ENCODE data around the gene AGK.

DNA sequence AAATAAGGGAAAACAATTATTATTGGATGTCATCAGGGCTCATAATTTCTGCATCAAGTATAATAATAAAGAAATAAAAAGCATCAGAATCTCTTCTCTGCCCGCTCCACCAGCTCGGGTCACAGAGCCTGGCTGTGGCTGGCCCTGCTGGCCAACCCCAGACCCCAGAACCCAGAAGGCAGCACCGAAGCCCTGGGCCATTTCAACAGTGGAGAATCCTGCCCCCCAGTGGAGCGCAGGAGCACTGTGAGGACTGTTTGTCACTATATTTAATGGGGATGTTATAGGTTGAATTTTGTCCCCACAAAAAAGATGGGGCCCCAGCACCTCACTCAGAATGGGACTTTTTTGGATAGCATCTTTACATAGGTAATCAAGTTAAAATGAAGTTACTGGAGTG, 123.5 kb downstream of the AGK start:
- TF ChIP-seq EZH2 (IDR thresholded peaks at IDR 0.05; ENCODE audit: borderline replicate concordance) (no peak), EZH2phosphoT487 (IDR thresholded peaks at IDR 0.05; ENCODE audit: low read depth, severe bottlenecking, unreplicated experiment) (no peak)
- TF ChIP-seq, protein P1, sequence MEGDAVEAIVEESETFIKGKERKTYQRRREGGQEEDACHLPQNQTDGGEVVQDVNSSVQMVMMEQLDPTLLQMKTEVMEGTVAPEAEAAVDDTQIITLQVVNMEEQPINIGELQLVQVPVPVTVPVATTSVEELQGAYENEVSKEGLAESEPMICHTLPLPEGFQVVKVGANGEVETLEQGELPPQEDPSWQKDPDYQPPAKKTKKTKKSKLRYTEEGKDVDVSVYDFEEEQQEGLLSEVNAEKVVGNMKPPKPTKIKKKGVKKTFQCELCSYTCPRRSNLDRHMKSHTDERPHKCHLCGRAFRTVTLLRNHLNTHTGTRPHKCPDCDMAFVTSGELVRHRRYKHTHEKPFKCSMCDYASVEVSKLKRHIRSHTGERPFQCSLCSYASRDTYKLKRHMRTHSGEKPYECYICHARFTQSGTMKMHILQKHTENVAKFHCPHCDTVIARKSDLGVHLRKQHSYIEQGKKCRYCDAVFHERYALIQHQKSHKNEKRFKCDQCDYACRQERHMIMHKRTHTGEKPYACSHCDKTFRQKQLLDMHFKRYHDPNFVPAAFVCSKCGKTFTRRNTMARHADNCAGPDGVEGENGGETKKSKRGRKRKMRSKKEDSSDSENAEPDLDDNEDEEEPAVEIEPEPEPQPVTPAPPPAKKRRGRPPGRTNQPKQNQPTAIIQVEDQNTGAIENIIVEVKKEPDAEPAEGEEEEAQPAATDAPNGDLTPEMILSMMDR (IDR thresholded peaks at IDR 0.05; ENCODE audit: poor library complexity), result peak; percentile 21
